COLO668 (cell line): ENCODE results near the gene LIFR.

ENCODE experiments used
- DNase-seq: peaks from one replicate; lab custom pipeline; 2025; ENCODE audit not compliant: unreplicated experiment; lab: John Stamatoyannopoulos, UW

Gene LIFR

DNA sequence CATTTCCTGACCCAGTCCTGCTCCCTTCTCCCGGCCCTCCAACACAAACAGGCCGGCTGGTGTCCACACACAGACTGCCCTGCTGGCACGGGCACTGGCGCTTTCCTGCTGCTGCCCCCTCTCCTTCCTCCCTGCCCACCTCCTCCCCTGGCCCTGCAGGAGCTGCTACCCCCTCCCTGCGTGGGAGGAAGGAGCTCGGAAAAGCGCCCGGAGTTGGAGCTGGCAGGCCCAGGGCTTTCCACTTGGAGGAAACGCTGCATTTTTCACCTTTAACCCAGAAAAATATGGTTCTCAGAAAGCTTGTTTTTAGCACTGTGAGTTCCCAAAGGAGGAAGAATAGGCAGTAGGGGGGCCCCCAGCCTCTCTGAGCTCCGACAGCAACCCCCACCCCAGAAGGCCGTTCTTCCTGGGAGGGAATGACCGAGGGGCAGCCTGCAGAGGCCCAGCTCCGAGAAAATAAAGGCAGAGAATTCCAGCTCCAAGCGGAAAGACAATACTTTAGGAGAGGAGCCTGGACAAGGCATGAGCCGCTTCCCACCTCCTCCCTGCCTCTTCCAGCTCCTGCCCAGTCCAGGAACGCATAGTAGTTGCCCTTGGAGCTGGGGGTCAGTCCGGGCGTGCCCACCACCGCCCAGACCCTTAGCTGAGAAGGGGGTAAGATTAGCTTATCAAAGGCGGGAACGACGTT is 88.9 kb downstream of the LIFR start:
- DNase-seq, result no peak

DNA sequence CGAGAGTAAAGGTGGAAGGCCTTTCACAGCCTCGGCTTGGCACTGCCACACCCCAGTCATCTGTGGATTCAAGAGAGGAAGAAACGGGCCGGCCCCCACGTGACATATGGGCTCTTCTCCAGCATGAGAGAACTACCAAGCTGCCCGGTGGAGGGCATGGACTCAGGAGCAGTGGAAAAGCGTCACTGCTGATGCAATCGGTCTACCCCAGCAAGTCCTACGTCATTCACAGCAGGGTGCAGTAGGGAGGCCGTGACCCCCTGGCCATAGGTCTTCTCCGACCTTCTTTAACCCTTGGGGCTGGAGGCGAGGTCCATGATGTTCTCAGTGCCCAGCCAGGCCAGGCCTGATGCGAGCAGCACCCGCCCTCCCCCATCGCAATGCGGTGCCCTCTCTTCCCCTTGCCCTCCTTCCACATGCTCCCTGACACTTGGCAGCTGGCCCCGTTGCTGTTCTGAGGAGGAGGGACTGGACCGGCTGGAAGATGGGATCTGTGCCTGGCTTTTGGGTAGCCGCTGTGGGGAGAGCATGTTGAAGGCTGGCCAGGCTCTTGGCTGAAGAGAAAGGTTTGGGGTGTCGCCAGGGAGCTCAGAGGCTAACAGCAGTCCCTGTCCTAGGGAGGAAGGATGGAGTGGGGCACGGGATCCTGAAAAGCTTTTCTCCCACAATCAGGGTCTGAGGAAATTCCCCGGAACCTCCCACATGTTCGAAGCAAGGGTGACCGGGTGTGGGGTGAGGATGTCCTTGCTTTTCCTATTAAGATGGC is 89.8 kb downstream of the LIFR start:
- no peak for DNase-seq

DNA sequence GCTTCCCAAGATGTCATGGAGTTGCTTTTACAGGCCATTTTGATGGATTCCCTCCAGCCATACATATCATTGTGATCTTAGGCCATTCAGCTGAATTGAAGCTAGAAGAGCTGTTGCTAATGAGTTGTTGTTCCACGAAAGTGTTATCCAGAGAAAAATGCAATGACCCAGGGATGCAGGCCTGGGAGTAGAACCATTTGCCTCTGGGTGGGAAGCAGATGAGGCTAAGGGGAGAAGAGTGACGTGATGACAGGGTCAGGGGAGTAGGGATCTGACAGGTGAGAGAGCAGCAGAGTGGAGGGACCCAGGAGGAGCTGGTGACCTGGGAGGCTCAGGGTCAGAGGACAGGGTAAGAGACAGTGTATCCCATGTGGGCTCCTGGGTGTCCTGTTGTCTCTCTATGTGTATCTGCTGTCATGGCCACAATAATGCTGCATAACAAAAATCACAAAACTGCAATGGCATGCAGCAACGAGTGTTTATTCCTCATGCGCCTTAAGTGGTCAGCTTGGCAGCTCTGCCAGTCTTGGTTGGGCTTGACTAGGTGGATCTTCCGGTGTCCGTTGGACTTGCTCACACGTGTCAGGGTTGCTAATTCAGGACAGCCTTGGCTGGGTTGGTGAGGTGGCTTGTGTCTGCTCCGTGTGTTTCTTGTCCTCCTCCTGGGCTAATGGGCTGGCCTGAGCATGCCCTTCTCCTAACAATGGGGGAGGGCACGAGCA is 90.6 kb downstream of the LIFR start:
- no peak for DNase-seq

DNA sequence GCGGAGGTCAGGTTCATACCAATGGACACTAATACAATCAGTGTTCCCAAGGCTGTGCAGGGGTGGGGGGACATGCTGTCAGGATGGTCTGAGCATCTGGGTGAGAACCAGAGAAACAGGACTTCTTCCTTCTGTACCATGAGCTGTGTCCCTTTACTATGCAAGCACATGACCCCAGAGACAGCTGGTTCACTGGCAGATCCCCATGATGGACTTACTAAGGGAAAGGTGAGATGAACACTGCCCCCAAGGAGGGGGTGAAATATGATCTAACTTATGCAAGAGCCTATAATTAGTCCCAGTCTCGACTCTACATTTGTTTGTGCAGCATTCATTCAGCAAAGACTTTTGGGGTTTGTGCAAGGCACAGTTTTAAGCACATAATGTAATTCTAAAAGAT is 91.4 kb downstream of the LIFR start:
- no peak for DNase-seq

DNA sequence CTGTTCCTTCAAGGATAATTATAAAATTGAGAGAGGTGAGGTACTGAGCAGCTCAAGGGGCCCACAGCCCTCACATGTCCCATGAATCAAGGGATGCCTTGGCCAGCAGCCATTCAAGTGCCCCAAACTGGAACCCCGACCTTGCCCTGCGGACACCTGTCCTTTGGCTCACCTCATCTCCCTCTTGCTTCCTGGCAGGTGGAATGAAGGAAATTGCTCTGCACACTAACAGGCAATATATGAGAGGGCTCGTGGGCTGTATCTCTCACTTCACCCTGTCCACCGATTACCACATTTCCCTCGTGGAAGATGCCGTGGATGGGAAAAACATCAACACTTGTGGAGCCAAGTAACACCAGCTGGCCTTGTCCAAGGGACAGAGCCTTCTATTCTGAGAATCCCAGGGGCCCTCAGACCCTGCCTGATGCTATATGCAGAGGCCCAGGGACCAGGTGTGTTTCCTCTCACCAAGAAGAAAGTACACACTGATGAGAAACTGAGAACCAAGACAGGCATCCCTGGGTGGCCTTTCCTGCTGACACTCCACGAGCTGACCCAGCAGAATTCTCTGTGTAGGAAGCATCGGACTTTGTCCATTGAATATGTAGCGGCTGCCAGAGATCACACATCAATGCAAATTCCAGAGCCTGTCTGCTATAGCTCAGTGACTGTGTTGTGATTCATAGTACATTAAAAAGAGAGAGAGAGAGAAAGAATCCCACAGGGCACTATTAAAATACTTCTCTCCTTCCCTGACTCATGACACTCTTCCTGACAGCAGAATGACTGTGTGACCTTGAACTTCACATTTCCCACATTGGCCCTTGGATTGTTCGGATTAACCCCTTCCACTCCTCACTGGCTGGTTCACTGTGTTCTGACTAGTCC is 92.6 kb downstream of the LIFR start:
- no peak for DNase-seq

DNA sequence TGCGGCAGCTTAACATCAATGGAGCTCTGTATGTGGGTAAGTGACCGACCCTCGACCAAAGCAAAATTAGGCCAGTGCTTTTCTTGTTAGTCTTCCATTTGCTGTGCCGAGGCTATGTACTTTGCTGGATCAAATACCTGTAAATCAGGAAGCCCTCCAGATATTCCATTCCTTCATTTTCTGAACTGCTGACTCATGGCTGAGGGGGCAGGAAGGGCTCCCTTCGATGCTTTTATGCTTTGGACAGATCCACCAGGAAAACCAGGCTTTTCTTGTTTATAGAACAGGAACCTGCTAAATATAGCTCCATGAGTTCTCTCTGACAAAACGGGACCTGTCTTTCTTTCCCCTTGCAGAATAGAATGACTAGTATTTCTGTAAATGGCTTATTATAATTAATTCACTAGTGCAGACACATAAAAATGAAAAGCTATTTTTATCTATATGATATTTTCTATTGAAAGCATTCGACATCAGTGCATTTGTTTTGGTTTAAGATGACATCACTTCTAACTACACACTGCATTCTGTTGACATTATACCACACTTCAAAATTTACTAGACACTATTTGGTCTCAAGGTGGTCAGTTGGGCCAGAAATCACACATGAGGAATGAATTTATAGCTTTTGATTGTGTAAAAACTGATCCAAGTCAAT is 93.3 kb downstream of the LIFR start:
- DNase-seq, result no peak

DNA sequence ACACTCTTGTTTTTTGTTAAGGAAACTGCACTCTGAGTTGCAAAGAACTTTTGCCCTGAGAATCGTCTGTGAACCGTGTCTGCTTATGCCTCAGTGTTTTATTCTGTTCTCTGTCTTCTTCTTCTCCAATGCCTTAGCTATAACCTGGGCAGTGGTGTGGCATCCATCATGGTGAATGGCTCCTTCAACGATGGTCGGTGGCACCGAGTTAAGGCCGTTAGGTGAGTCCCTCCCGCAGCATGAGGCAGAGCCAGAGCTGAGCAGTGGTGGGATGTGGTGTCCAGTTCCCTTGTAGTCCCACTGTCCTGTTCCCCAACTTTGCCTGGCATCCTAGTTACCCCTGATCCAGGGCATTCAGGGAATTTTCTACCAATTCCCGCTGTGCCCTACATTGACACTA is 98.3 kb downstream of the LIFR start:
- DNase-seq, result no peak

DNA sequence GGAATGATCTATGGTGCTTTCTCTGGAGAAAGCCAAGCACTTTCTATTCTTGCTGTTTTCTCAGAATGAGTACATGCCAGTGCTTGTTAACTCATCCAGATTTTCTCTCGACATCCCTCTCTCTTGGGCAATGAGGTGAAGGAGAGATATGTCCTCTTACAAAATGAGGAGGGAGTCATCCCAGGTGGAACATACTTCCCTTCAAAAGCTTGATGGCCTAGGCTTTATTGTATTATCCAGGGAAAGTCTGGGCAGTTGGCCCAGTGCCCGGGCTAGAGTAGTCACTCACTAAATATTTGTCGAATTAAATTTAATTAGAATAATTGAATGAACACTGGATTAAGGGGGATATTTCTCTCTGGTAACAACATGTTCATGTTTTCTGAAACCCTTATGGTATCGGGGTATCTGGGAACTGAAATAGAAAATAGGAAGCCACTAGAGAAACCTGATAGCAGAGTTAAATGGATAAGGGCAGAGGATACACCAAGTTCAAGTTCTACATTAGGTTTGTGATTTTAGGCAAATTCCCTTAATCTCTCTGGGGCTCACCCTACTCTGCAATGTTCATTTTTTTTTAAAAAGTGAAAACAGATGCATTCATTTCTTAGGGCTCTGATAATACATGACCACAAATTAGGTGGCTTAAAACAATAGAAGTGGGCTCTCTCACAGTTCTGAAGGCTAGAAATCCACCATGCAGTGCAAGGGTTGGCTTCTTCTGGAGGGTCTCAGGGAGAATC is 99.6 kb downstream of the LIFR start:
- no peak for DNase-seq

DNA sequence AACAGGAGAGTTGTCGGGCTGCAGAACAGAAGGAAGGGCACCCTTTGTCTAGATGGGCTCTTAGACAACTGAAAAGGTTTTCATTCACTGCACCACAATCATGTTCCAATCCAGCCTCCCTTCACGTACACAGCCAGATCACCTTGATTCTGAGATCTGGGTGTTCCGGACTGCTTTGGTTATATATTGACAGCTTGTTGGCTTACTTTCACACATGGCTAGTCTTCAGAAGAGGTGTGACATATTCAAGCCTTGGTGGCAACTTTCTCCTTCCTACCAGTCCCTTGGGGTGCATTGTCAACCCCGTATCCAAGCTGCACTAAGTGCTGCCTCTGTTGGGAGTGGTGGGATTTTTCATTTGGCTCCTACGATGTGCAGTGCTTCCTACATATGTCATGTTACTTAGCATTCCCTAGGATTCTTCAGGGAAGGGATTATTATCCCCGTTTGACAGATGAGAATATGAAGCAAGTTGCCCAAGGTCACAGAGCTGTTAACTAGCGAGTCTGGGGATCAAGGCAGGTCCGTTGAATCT is 100.6 kb downstream of the LIFR start:
- DNase-seq, result no peak

DNA sequence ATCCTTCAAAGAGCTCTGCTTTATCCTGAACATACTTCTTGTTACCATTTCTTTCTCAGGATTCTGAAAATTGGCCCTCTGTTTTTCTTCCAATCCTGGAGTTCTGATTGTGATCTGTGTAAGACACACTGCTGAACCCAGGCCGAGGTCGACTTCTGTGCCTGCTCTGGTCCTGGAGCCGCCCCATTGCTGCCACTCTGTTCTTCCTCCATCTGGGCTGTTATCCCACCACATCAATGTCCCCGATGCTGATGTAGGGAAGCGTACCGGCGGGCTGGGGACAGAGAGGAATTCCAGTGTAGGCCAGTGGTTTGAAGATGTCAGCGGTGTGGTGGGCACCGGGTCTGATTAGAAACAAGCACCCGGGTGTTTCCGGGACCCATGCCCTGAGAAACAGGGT is 102.5 kb downstream of the LIFR start:
- no peak for DNase-seq

DNA sequence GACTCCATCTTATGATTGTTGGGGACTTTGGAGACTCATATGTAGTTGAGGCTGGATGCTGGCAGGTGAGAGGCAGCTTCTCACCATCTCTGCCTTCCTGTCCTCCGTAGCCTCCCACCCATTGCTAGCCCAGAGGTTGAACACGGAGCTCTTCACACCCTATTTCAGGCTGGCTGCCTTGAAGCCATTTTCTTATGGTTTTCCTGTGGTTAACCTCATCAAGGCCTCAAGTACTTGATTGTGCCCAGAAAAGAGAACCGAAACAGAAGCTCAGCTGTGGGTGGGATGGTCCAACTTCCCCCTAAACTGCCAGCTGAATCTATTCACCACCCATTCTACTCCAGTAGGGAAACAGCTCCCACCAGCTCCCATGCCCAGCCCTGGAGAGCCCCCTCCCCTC is 102.9 kb downstream of the LIFR start:
- no peak for DNase-seq

DNA sequence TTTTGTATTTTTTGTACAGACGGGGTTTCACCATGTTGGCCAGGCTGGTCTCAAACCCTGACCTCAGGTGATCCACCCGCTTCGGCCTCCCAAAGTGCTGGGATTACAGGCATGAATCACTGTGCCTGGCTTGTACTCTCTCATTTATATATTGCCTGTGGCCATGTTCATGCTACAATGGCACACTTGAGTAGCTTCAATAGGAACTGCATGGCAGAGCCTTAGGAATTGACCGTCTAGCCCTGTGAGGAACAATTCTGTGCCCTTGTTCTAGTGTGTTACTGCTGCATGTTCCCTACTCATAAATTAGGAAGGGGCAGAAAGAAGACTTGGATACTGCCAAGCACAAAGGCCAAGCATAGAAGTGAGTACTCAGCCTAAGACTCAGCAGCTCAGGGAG is 104.2 kb downstream of the LIFR start:
- no peak for DNase-seq

DNA sequence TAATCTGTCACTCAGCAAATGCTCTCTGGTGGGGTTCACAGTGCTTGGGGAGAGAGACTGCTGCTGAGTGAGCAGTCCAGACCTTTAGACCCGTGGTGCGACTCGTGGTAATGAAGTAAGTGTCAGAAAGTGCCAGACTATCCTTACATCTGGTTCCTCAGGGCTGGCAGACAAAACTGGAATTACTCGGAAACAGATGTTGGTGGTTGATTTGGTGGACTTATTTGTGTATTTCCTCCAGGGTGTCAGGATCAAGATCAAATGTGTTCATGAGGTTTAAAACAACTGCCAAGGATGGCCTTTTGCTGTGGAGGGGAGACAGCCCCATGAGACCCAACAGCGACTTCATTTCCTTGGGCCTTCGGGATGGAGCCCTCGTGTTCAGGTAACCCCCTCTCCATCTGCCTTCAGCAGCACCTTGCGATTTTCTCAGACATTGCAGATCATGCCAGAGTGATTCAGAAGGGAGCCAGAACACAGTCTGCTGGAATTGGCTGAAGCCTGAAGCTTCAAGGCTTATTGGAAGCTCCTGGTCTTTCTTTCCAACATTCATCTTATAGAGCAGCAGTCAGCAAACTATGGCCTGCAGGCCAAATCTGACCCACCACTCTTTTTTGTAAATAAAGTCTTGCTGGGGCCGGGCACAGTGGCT is 105.2 kb downstream of the LIFR start:
- no peak for DNase-seq

DNA sequence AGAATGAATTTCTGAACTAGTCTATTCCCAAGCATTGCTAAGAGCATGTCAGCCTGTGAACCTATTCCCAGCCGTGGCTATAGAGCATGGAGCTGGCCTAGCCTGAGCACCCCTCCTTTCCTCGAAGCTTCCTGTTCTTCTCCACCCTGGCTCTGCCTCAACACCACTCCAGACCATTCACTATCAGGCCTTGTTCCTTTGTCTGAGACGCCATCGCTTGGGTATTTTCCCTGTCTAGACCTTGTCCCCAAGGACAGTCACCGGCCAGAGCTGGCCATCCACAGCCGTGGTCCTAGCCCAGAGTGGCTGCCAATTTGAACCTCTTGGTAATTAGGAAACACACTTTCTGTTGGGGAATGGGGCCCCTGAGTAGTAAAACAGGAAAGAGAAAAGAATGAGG is 105.8 kb downstream of the LIFR start:
- DNase-seq, result no peak

DNA sequence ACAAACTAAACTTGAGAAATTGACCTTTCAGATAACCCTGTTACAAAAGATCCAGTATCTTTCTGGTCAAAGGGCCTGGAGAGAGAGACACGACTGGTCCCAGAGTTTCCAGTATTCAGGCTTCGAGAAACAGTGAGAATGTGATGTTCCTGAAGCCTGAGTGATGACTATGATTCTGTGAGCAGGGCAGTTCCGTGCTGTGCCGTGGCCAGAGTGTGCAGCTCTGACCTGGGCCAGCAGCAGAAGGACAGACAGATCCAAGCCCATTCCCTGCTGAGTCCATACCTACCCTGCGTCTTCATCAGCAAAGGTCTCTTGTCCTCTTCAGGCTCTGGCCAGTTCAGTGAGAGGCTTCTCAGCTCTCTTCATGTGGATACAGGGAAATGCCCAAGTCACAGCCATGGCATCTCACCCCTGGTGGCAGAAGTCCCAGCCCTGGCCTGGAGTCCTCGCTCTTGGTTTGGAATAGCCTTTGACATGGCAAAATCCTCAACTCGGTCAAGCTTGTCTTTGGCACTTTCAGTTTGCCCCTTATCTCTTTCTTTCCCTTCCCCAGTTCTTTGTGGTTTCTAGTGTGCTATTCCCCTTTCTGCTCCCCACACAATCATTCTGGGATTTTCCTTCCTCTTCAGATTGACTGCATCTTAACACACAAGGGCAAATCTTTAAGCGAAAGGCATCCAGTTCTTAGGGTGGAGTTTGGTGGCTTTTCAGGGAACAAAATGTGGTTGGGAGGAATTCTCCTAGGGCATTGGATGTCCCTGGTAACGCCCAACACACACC is 107.7 kb downstream of the LIFR start:
- DNase-seq, result no peak

DNA sequence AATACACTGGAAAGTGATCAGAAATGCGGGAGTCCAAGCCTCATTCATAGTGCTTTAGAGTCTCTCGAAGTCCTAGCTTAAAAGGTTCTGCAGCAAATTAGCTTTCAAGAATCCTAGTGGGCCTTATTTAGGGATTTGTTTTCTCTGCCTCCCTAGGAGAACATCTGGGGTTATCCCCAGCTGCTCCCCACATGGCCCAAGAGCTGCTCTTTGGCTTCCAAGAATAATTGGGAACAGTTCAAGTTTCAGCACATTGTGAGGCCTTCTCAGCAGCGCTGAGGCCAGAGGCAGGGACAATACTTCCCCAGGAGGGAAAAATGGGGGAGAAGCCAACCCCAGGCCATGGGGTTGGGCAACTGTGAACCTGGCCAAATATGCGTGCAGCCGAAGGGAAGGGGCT is 108.7 kb downstream of the LIFR start:
- DNase-seq, result no peak

DNA sequence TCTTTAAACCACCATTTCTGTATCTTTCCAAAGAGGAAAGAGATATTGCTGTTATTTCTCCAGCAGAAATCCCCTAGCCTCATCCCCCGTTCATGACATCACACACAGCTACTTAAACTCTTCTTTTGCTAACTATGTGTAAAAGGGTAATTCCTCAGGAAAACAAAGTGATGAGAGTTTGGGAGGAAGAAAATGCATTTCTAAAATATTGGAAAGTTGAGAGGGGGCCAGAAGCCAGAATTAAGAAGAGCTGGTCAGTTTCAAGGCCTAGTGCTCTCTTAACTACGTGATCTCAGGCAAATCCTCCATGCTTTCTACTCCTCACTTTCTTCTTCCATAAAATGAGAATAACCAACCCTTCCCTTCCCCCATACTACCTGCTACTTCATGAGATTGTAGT is 109.4 kb downstream of the LIFR start:
- DNase-seq, result no peak

DNA sequence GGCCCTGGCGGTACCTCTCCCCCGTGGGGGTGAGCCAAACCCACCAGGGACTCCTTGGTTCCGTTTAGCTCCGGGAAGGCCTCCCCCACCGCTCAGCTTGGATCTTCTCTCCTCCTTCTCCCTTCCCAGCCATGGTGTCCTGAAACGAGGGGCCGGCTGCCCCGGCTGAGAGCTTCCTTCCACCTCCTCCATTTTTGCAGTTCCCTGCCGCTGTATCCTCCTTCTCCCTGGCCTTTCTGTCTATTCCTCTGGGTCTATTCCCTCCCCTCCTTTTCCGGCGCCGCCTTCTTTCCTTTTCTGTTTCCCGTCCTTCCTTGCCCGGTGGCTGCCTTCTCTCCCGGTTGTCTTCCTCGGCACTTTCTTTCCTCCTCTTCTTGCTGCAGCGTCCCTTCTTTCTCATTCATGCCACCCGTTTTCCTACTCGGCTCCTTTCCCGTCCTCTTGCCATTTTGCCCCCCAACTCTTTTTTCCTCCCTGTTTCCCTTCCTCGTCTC is 110.4 kb downstream of the LIFR start:
- no peak for DNase-seq
